ENCODE data around the gene FOXP1.

Gene FOXP1

DNA sequence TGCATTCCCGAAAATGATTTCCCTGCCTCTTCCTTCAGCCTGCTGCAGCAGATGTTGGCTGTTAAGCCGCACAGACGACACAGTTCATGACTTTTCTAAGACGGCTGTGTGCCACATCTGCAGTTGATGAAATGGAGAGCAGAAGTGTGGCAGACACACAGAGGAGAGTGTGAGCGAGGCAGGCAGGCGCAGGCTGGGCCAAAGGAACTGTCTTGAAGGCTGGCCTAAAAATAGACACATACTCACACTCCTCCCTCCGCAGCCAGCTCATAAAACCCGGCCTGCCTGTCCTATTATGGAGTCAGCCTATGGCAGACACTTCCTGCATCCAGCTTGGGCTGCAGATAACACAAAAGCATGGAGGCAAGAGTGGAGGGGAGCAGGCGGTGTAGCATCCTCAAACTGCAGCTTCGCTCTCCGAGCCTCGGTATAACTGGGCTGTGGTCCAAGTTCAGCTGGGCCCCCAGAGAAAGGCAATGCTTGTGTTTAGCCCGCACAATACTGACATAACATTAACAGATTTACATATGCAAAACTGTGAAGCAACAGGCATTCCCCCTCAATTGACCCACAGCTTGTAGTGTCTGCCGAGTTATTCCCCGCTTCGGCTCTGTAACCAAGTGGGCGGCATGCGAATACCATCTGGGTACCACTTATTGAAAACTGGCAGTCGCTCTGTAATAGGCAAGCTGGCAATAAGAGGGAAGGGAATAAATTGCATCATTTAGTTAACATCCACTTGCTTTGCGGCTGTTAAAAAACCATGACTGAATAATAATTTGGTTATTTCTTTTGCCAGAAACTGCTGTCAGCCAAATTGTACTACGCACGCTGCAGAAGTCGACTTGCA lies 40.8 kb downstream of the FOXP1 start:
- DNase-seq (ENCODE audit: extremely low spot score) = peak; percentile 76
- TF ChIP-seq PKNOX1 (IDR thresholded peaks at IDR 0.05) (0 out of 2 replicates have a peak, but pooled peaks have one; percentile 10), NFRKB (IDR thresholded peaks at IDR 0.05) (no peak), HDGF (IDR thresholded peaks at IDR 0.05; ENCODE audit: borderline replicate concordance) (peak; percentile 17; the same call in 1 of the 2 replicates), CTBP1 (IDR thresholded peaks at IDR 0.05; ENCODE audit: borderline replicate concordance) (no peak), BHLHE40 (IDR thresholded peaks at IDR 0.05; ENCODE audit: borderline replicate concordance) (no peak), L3MBTL2 (conservative IDR thresholded peaks at IDR 0.05) (peak; percentile 25; the same call in 1 of the 2 replicates), FOXM1 (IDR thresholded peaks at IDR 0.05; ENCODE audit: borderline replicate concordance) (no peak), FOXA1 (IDR thresholded peaks at IDR 0.05) (no peak), ZNF384 (IDR thresholded peaks at IDR 0.05) (no peak), LEF1 (IDR thresholded peaks at IDR 0.05; ENCODE audit: borderline replicate concordance) (no peak), TARDBP (IDR thresholded peaks at IDR 0.05) (no peak), SUZ12 (IDR thresholded peaks at IDR 0.05) (no peak), SP1 (IDR thresholded peaks at IDR 0.05) (no peak), ARNT (IDR thresholded peaks at IDR 0.05) (no peak), ELF4 (IDR thresholded peaks at IDR 0.05) (no peak), FOXK2 (IDR thresholded peaks at IDR 0.05) (no peak)
- CTCF ChIA-PET = no interaction called here
- POLR2A ChIA-PET = interaction anchor here (1.4 kb wide), 1 partner anchor 40 kb away, joined by 6 read pairs; no protein-coding TSS in a partner anchor

GRCh38 chr3:71541313-71541712 lies 42.2 kb downstream of the FOXP1 start:
- no peak for DNase-seq (ENCODE audit: extremely low spot score)
- CTCF ChIA-PET = no interaction called here
- POLR2A ChIA-PET = no interaction called here

GRCh38 chr3:71537211-71537611 lies 46.3 kb downstream of the FOXP1 start:
- TF ChIP-seq ZNF384 (IDR thresholded peaks at IDR 0.05) = no peak
- TF ChIP-seq ARNT (IDR thresholded peaks at IDR 0.05) = no peak
- no peak for TF ChIP-seq NFRKB (IDR thresholded peaks at IDR 0.05)
- no peak for TF ChIP-seq L3MBTL2 (conservative IDR thresholded peaks at IDR 0.05)
- TF ChIP-seq FOXK2 (IDR thresholded peaks at IDR 0.05) = no peak
- TF ChIP-seq PKNOX1 (IDR thresholded peaks at IDR 0.05) = no peak
- TF ChIP-seq FOXM1 (IDR thresholded peaks at IDR 0.05; ENCODE audit: borderline replicate concordance) = no peak
- no peak for TF ChIP-seq CTBP1 (IDR thresholded peaks at IDR 0.05; ENCODE audit: borderline replicate concordance)
- TF ChIP-seq SP1 (IDR thresholded peaks at IDR 0.05) = no peak
- no peak for TF ChIP-seq SUZ12 (IDR thresholded peaks at IDR 0.05)
- no peak for TF ChIP-seq TARDBP (IDR thresholded peaks at IDR 0.05)
- TF ChIP-seq FOXA1 (IDR thresholded peaks at IDR 0.05) = no peak
- POLR2A ChIA-PET = no interaction called here
- CTCF ChIA-PET = interaction anchor here (0.6 to 1.5 kb wide), 2 partner anchors 9 to 83 kb away, joined by 3 to 4 read pairs; no protein-coding TSS in a partner anchor

More at GRCh38 chr3:71541313-71541712, 42.2 kb downstream of the FOXP1 start:
- no peak for TF ChIP-seq BHLHE40 (IDR thresholded peaks at IDR 0.05; ENCODE audit: borderline replicate concordance)
- no peak for TF ChIP-seq FOXA1 (IDR thresholded peaks at IDR 0.05)
- TF ChIP-seq HDGF (IDR thresholded peaks at IDR 0.05; ENCODE audit: borderline replicate concordance) = no peak
- TF ChIP-seq FOXK2 (IDR thresholded peaks at IDR 0.05) = no peak
- TF ChIP-seq CTBP1 (IDR thresholded peaks at IDR 0.05; ENCODE audit: borderline replicate concordance) = no peak
- no peak for TF ChIP-seq SUZ12 (IDR thresholded peaks at IDR 0.05)

GRCh38 chr3:71536376-71536965 lies 47.1 kb downstream of the FOXP1 start:
- CTCF ChIA-PET = interaction anchor here (0.6 to 1.5 kb wide), 2 partner anchors 10 to 82 kb away, joined by 3 to 4 read pairs; no protein-coding TSS in a partner anchor

More at GRCh38 chr3:71537211-71537611, 46.3 kb downstream of the FOXP1 start:
- DNase-seq (ENCODE audit: extremely low spot score) = no peak

GRCh38 chr3:71533588-71533987 lies 49.9 kb downstream of the FOXP1 start:
- TF ChIP-seq ZNF384 (IDR thresholded peaks at IDR 0.05) = no peak
- TF ChIP-seq FOXA1 (IDR thresholded peaks at IDR 0.05) = no peak
- no peak for TF ChIP-seq PKNOX1 (IDR thresholded peaks at IDR 0.05)
- CTCF ChIA-PET = no interaction called here
- no peak for DNase-seq (ENCODE audit: extremely low spot score)

More at GRCh38 chr3:71536376-71536965, 47.1 kb downstream of the FOXP1 start:
- POLR2A ChIA-PET = no interaction called here
- no peak for DNase-seq (ENCODE audit: extremely low spot score)
- no peak for TF ChIP-seq NFRKB (IDR thresholded peaks at IDR 0.05)
- TF ChIP-seq CTBP1 (IDR thresholded peaks at IDR 0.05; ENCODE audit: borderline replicate concordance) = no peak
- TF ChIP-seq FOXK2 (IDR thresholded peaks at IDR 0.05) = no peak
- TF ChIP-seq SUZ12 (IDR thresholded peaks at IDR 0.05) = no peak
- TF ChIP-seq HDGF (IDR thresholded peaks at IDR 0.05; ENCODE audit: borderline replicate concordance) = no peak
- no peak for TF ChIP-seq PKNOX1 (IDR thresholded peaks at IDR 0.05)
- TF ChIP-seq ELF4 (IDR thresholded peaks at IDR 0.05) = no peak
- no peak for TF ChIP-seq L3MBTL2 (conservative IDR thresholded peaks at IDR 0.05)
- TF ChIP-seq FOXA1 (IDR thresholded peaks at IDR 0.05) = no peak
- no peak for TF ChIP-seq LEF1 (IDR thresholded peaks at IDR 0.05; ENCODE audit: borderline replicate concordance)
- TF ChIP-seq SP1 (IDR thresholded peaks at IDR 0.05) = no peak

More at GRCh38 chr3:71533588-71533987, 49.9 kb downstream of the FOXP1 start:
- POLR2A ChIA-PET = no interaction called here

All from HEK293T (cell line).